Inflammatory macrophage treated with lipopolysaccharide for 1 hour (primary cell): ENCODE measurements around the gene ADAMTSL3.
A peak's percentile ranks its signal among the peaks of the same experiment; 100 is the strongest.
"Not testable (repeated sequence)": the region's sequence is repeated elsewhere in the genome, so short reads cannot be mapped to it uniquely, and the experiment has no call there.

Experiments
- DNase-seq, 2 donors: peaks; one replicate each; pipeline ENCODE4 v3.0.0-alpha.2; 2020 to 2022

ADAMTSL3 gene

GRCh38 chr15:83984601-83985000 lies 330.7 kb downstream of the ADAMTSL3 start:
- no peak for DNase-seq

DNA sequence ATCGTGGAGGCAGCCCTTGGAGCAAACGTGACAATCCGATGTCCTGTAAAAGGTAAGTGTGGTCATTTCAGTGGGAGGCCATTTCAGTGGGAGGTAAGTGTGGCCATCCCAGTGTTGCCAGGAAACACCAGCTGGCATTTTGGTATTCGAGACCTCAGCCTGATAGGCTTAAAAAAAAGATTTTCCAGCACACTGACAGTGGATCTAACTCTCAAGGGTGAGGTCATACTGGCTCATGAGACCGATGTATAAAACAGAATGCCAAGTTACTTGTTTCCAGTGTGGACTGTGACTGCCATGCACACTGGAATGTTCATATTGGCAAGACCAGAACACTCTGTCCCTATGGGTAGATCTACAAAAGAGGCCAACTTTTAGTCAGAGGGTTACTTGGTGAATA lies 337.2 kb downstream of the ADAMTSL3 start:
- DNase-seq, result no peak

GRCh38 chr15:83992324-83993031 lies 338.6 kb downstream of the ADAMTSL3 start:
- no peak for DNase-seq

- DNase-seq, result no peak
These were observed 339.7 kb downstream of the ADAMTSL3 start for GRCh38 chr15:83993591-83993990.

DNA sequence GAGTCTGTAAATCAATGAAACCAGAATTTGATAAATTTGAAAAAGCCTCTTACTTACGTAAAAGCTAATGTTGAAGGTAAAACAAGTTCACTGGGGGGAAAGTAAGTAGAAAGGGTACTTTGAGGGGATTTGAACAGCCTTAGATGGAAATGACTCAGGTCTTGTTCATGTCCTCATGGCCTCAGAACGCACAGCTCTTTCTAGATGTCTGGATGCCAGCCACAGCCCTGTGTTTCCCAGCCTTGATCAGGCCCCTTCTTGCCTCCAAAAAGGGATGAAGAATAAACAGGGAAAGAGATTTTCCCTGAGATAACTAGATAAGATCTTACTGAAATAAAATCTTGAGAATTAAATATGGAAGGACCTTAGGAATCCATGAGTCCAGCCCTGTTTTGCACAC lies 344.6 kb downstream of the ADAMTSL3 start:
- DNase-seq, result no peak

DNA sequence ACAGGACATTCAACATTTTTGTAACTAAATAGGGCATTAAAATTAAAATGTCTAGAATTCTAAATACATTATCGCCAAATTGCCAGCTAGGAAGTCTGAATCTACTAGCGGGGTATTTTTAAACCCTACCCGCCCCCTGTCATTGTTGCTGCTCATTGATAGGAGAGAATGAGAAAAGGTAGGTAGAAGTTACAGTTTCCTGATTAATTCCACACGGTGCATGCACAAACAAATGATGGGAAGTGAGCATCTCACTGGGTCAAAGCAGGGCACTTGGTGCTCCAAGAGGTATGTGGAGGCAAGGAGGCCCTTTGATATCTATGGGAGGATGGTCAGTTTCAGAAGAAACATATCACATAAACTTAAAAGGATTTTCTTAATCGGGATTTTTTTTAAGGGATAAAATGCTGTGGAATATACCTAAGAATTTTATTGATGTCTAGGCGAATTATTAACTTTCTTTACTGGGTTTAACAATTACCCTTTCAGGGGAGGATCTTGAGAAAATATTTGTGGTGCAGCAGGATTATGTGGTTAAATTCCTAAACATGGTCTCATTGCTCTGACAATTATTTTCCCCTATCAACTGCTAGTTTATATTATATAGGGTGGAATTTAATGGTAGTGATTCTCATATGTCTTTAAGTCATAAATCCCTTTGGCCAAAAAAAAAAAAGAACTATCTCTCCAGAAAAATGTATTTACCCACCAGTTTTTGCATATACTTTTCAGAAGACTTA lies 345.6 kb downstream of the ADAMTSL3 start:
- DNase-seq, result no peak

DNA sequence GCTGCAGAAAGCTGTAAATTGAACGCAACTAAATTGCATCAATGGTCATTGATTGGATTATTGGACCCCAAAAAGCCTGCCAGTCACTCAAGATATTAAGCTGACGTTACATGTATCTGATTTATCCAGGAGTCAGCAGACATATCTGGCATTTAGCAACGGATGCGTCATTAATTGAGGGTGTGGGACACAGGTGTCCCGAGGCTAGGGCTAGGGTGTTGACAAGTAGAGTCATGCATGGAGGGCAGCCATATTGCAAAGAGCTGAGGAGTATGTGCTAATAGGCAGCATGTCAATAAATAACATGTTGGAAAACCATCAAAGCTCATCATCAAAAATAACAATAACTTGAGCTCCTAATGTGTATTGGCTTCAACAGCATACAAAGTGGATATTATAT lies 347.1 kb downstream of the ADAMTSL3 start:
- no peak for DNase-seq

DNA sequence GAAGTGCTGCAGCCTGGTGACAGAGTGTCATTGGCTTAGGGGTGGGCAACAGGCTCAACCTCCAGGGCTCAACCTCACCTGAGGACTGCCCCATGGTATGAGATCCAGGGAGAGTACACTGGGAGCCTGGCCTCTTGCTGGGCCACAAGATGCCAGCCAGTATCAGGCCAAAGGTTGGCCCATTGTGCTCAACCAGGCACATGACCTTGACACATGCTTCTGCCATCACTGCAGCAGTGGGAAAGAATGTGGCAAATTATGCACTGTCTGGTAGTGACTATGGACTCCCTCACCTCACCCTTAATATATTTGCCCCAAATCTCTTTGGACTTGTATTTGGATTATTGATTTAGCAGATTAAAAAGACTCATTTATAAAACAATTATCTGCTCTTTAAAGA lies 347.7 kb downstream of the ADAMTSL3 start:
- no peak for DNase-seq

DNA sequence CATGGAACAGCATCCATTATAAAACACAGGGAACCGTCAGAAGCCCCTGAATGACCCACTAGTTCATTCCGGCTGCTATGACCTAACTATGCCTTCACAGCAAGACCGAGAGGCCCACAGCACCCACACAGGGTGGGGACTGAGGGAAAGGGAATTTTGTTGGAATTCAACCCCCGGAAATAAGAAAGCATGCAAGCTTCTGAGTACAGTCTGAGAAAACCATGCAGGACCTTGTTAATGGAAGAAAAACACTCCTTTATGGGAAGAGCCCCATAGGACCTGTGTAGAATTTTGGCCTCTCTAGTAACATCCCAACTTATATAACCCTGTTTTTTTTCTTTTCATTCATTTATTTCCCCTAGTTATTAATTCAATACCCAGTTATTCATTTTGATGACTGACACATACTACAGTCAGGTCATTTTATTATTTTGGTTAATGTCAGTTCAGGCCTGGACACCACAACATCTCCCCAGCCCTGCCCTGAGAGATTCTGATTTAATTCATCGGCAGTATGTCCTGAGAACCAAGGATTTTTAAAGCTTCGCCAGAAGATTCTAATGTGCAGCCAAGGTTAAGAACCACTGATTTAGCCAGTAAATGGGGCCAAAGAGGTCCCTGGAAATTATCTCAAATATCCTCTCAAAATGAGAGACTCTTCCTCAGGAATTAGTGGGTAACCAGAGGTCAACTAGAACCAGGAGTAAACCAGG lies 350.0 kb downstream of the ADAMTSL3 start:
- no peak for DNase-seq

DNA sequence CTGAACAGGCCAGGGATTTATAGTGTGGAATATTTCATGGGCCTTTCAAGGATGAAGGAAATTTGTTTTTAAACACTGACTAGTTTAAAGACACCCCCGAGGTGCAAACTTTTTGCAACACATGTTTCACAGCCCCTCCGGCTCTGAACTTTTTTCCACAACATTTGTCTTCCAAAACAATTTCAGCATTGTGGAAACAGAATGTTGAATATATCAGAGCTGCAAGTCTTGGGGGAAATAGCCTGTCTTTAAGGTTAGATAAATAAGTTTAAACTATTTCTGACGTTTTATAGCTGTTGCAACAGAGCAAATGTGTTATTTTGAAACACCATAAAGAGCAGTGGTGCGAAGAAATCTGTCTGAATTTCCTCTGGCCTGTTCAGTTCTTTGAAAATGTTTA lies 352.5 kb downstream of the ADAMTSL3 start:
- no peak for DNase-seq

- no peak for DNase-seq
These were observed 355.7 kb downstream of the ADAMTSL3 start for GRCh38 chr15:84009616-84010015.

DNA sequence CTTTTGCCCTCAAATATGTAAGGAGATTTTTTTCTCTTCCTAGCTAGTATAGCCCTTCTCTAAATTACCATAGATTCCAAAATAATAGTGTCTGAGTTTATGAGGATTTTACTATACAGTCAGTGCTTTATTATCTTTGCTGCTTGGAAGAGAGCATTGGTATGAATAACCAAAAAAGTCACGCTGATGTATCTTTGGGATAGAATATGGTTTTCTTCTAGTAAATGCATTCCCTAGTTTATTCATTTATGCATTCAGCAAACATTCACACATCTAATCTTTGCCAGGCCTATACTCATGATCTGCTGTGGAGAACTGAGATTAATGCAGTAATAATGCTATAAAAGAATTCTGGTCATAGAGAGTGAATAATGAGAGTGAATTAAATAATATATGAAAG lies 356.3 kb downstream of the ADAMTSL3 start:
- DNase-seq, result no peak

- no peak for DNase-seq
These were observed 362.4 kb downstream of the ADAMTSL3 start for GRCh38 chr15:84016371-84016770.

GRCh38 chr15:84022516-84022915 lies 368.6 kb downstream of the ADAMTSL3 start:
- DNase-seq, result no peak

DNA sequence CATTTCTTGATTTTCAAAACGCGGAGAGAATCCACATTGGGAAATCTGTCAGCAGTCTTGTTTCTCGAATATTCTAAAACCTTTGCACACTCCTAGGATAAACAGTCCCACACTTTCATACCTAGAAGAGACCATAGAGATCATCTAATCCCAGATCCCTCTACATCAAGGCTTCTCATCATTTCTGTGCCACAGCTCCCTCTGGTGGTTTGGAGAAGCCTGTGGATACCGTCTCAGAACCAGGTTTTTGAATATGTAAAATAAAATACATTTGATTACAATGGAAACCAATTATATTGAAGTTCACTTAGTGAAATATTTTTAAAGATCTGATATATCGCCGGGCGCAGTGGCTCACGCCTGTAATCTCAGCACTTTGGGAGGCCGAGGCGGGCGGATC lies 369.7 kb downstream of the ADAMTSL3 start:
- peak in 1 of 2 donors; percentile 3 for DNase-seq

GRCh38 chr15:84033793-84034553 lies 380.1 kb downstream of the ADAMTSL3 start:
- DNase-seq, result no peak

DNA sequence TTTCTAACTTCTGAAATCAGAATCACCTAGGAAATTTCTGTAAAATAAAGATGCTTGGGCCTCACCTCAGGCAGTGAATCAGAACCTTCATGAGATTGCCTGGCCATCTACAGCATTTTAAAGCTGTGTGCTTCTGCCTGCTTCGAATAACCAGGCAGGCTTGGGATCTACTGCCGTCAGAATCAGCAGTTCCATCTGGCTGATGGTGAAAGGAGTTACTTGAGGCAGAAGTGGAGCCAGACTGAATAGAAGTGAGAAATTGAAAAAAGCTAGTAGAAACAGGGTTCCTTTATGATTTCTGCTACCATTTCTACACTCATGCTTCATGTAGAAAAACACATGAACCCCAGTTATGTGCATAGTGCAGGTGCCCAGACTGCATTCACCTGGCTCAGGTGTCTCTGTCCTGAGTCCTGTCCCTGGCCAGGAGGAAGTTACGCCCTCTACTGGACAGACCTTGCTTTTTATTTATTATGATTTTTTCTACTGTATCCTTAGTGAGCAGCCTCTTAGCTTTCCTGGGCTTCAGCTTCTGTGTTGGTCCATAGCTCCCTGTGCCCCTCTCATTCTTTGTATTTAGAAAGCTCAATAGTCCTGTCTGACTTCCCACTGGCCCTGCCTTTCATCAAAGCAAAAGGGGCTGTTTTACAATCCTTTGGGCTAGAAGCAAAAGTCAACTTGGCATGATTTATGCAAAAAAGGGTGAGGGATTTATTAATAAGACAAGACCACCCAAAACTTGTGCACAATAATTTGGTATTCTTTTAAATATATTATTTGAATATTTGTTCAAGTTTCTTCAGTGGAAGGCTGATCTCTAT lies 380.9 kb downstream of the ADAMTSL3 start:
- DNase-seq, result peak in 1 of 2 donors; percentile 4

- no peak for DNase-seq
These were observed 381.5 kb downstream of the ADAMTSL3 start for GRCh38 chr15:84035399-84035766.

- DNase-seq, result no peak
These were observed 383.4 kb downstream of the ADAMTSL3 start for GRCh38 chr15:84037301-84037700.

- DNase-seq, result not testable (repeated sequence)
These were observed 388.6 kb downstream of the ADAMTSL3 start for GRCh38 chr15:84042434-84043056.

DNA sequence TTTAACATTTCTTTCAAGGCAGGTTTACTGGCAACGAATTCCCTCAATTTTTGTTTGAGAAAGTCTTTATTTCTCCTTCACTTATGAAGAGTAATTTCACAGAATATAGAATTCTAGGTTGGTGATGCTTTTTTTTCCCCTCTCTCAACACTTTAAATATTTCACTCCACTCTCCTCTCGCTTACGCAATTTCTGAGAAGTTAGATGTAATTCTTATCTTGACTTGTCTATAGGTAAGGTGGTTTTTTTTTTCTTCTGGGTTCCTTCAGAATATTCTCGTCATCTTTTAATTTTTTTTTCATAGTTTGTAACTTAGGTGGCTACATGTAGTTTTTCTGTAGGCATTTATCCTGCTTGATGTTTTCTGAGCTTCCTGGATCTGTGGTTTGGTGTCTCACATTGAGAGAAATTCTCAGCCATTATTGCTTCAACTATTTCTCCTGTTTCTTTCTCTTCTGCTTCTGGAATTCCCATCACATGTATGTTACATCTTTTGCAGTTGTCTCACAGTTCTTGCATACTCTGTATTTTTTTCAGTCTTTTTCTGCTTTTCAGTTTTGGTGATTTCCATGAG lies 392.2 kb downstream of the ADAMTSL3 start:
- DNase-seq, result no peak
